ENCODE data around the gene SLC27A1.
A peak's percentile ranks its signal among the peaks of the same experiment; 100 is the strongest.

SLC27A1 gene

DNA sequence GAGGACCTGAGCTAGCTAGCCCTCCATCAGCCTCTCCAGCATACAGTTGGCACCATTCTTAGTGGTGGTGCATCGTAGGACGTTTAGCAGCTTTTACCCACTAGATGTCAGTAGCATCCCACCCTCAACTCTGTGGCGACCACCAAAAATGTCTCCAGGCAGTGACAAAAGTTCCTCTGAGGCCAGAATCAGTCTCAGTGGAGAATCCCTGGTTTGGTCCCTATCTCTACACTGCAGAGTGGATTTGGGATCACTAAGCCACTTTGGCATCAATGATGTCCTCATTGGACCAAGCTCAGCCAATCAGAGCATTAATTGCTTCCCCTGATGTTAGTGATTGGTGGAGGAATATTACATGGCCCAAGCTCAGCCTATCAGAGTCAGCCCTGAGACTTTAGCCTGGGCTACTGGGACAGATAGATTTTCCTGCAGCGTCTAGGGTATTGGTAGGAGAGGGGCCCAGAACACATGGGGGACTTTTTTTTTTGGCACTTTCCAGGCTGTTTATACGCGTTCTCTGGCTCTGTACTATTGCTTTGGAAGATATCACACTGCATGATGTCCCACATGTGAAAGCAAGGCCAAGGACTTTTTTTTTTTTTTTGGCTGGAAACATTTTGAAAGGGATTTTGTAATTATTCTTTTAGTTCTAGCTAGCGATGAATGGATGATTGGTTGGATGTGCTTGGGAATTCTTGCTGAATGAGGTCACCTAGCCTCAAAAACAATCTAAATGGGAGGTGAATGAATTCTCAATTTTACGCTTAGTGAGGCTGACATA is 28.9 kb upstream of the SLC27A1 start (continued):
- no peak for TF ChIP-seq ZNF626 (tag by site-specific recombination; IDR thresholded peaks at IDR 0.05)
- TF ChIP-seq ZNF654 (tag by site-specific recombination; IDR thresholded peaks at IDR 0.05; ENCODE audit: low read depth): peak; percentile 91
- no peak for TF ChIP-seq ZBTB1 (tag by site-specific recombination; IDR thresholded peaks at IDR 0.05)
- TF ChIP-seq, protein P1, sequence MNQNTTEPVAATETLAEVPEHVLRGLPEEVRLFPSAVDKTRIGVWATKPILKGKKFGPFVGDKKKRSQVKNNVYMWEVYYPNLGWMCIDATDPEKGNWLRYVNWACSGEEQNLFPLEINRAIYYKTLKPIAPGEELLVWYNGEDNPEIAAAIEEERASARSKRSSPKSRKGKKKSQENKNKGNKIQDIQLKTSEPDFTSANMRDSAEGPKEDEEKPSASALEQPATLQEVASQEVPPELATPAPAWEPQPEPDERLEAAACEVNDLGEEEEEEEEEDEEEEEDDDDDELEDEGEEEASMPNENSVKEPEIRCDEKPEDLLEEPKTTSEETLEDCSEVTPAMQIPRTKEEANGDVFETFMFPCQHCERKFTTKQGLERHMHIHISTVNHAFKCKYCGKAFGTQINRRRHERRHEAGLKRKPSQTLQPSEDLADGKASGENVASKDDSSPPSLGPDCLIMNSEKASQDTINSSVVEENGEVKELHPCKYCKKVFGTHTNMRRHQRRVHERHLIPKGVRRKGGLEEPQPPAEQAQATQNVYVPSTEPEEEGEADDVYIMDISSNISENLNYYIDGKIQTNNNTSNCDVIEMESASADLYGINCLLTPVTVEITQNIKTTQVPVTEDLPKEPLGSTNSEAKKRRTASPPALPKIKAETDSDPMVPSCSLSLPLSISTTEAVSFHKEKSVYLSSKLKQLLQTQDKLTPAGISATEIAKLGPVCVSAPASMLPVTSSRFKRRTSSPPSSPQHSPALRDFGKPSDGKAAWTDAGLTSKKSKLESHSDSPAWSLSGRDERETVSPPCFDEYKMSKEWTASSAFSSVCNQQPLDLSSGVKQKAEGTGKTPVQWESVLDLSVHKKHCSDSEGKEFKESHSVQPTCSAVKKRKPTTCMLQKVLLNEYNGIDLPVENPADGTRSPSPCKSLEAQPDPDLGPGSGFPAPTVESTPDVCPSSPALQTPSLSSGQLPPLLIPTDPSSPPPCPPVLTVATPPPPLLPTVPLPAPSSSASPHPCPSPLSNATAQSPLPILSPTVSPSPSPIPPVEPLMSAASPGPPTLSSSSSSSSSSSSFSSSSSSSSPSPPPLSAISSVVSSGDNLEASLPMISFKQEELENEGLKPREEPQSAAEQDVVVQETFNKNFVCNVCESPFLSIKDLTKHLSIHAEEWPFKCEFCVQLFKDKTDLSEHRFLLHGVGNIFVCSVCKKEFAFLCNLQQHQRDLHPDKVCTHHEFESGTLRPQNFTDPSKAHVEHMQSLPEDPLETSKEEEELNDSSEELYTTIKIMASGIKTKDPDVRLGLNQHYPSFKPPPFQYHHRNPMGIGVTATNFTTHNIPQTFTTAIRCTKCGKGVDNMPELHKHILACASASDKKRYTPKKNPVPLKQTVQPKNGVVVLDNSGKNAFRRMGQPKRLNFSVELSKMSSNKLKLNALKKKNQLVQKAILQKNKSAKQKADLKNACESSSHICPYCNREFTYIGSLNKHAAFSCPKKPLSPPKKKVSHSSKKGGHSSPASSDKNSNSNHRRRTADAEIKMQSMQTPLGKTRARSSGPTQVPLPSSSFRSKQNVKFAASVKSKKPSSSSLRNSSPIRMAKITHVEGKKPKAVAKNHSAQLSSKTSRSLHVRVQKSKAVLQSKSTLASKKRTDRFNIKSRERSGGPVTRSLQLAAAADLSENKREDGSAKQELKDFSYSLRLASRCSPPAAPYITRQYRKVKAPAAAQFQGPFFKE (tag by site-specific recombination; IDR thresholded peaks at IDR 0.05; ENCODE audit: borderline replicate concordance): no peak
- TF ChIP-seq OSR2 (tag by site-specific recombination; IDR thresholded peaks at IDR 0.05): no peak
- TF ChIP-seq ZNF341 (tag by site-specific recombination; IDR thresholded peaks at IDR 0.05; ENCODE audit: low read depth): no peak
- TF ChIP-seq, protein P2, sequence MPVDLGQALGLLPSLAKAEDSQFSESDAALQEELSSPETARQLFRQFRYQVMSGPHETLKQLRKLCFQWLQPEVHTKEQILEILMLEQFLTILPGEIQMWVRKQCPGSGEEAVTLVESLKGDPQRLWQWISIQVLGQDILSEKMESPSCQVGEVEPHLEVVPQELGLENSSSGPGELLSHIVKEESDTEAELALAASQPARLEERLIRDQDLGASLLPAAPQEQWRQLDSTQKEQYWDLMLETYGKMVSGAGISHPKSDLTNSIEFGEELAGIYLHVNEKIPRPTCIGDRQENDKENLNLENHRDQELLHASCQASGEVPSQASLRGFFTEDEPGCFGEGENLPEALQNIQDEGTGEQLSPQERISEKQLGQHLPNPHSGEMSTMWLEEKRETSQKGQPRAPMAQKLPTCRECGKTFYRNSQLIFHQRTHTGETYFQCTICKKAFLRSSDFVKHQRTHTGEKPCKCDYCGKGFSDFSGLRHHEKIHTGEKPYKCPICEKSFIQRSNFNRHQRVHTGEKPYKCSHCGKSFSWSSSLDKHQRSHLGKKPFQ (tag by site-specific recombination; IDR thresholded peaks at IDR 0.05): no peak
- no peak for TF ChIP-seq ZNF350 (tag by site-specific recombination; IDR thresholded peaks at IDR 0.05)
- no peak for TF ChIP-seq ZBTB21 (tag by site-specific recombination; IDR thresholded peaks at IDR 0.05)
- no peak for TF ChIP-seq ZNF791 (tag by site-specific recombination; IDR thresholded peaks at IDR 0.05)
- TF ChIP-seq ZNF311 (tag by site-specific recombination; IDR thresholded peaks at IDR 0.05; ENCODE audit: borderline replicate concordance): no peak
- no peak for TF ChIP-seq ZNF776 (tag by site-specific recombination; IDR thresholded peaks at IDR 0.05; ENCODE audit: borderline replicate concordance)
- no peak for TF ChIP-seq FEZF1 (tag by site-specific recombination; IDR thresholded peaks at IDR 0.05)
- no peak for TF ChIP-seq ZFP69B (tag by site-specific recombination; IDR thresholded peaks at IDR 0.05)
- TF ChIP-seq ZNF114 (tag by site-specific recombination; IDR thresholded peaks at IDR 0.05): no peak
- TF ChIP-seq ZNF518A (tag by site-specific recombination; conservative IDR thresholded peaks at IDR 0.05; ENCODE audit: low read depth): peak; percentile 31; the same call in 1 of the 2 replicates
- no peak for TF ChIP-seq MYNN (tag by site-specific recombination; IDR thresholded peaks at IDR 0.05; ENCODE audit: borderline replicate concordance)
- no peak for TF ChIP-seq KLF7 (tag by site-specific recombination; IDR thresholded peaks at IDR 0.05; ENCODE audit: borderline replicate concordance)
- no peak for TF ChIP-seq ZNF621 (tag by site-specific recombination; IDR thresholded peaks at IDR 0.05)
- no peak for TF ChIP-seq ZNF677 (tag by site-specific recombination; IDR thresholded peaks at IDR 0.05)
- no peak for TF ChIP-seq SALL2 (tag by site-specific recombination; IDR thresholded peaks at IDR 0.05; ENCODE audit: borderline replicate concordance)
- no peak for TF ChIP-seq ZNF169 (tag by site-specific recombination; IDR thresholded peaks at IDR 0.05)
- TF ChIP-seq, protein P3, sequence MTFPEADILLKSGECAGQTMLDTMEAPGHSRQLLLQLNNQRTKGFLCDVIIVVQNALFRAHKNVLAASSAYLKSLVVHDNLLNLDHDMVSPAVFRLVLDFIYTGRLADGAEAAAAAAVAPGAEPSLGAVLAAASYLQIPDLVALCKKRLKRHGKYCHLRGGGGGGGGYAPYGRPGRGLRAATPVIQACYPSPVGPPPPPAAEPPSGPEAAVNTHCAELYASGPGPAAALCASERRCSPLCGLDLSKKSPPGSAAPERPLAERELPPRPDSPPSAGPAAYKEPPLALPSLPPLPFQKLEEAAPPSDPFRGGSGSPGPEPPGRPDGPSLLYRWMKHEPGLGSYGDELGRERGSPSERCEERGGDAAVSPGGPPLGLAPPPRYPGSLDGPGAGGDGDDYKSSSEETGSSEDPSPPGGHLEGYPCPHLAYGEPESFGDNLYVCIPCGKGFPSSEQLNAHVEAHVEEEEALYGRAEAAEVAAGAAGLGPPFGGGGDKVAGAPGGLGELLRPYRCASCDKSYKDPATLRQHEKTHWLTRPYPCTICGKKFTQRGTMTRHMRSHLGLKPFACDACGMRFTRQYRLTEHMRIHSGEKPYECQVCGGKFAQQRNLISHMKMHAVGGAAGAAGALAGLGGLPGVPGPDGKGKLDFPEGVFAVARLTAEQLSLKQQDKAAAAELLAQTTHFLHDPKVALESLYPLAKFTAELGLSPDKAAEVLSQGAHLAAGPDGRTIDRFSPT (tag by site-specific recombination; IDR thresholded peaks at IDR 0.05): no peak
- TF ChIP-seq ZNF837 (tag by site-specific recombination; IDR thresholded peaks at IDR 0.05): no peak
